ENCODE measurements around the gene IFT43. TPM values are rescaled to one million over a fixed set of nuclear protein-coding genes. Genes with fewer than 3 reads are reported as not detected.

IFT43 gene
- polyA plus RNA-seq, 1 experiment = 58.9 TPM

GRCh38 chr14:76086636-76087035 lies 101.1 kb downstream of the IFT43 start:
- POLR2A ChIA-PET = no interaction called here
- peaks cover 7% of the 10 kb centered on the region for H3K27me3 ChIP-seq (ENCODE audit: control insufficient read depth, insufficient read depth, low read length)
- no peak overlapping the region for H3K4me3 ChIP-seq (ENCODE audit: low read depth, low read length)
- TF ChIP-seq CTCF (IDR thresholded peaks at IDR 0.05; ENCODE audit: insufficient read depth, low read depth, low read length) = no peak
- DNase-seq (ENCODE audit: low read depth) = no peak
- CTCF ChIA-PET = interaction anchor here (0.5 to 1.6 kb wide), 2 partner anchors 21 to 36 kb away, joined by 3 to 4 read pairs; no protein-coding TSS in a partner anchor
- peaks cover 2% of the 10 kb centered on the region; the same call in 1 of the 2 replicates for H3K36me3 ChIP-seq (ENCODE audit: control insufficient read depth, insufficient read depth, low read length)

- ChIA-PET POLR2A (no interaction called here), CTCF (interaction anchor here (0.8 to 1.7 kb wide), 4 partner anchors 13 to 103 kb away, joined by 3 to 5 read pairs (median 4); partner anchors contain the start of gene IFT43)
- no peak for TF ChIP-seq CTCF (IDR thresholded peaks at IDR 0.05; ENCODE audit: insufficient read depth, low read depth, low read length)
- no peak for DNase-seq (ENCODE audit: low read depth)
- H3K27me3 ChIP-seq (ENCODE audit: control insufficient read depth, insufficient read depth, low read length) = peaks cover 7% of the 10 kb centered on the region
- no peak overlapping the region for H3K4me3 ChIP-seq (ENCODE audit: low read depth, low read length)
- peaks cover 2% of the 10 kb centered on the region; the same call in 1 of the 2 replicates for H3K36me3 ChIP-seq (ENCODE audit: control insufficient read depth, insufficient read depth, low read length)
Measured at GRCh38 chr14:76088326-76088725, 102.8 kb downstream of the IFT43 start.

DNA sequence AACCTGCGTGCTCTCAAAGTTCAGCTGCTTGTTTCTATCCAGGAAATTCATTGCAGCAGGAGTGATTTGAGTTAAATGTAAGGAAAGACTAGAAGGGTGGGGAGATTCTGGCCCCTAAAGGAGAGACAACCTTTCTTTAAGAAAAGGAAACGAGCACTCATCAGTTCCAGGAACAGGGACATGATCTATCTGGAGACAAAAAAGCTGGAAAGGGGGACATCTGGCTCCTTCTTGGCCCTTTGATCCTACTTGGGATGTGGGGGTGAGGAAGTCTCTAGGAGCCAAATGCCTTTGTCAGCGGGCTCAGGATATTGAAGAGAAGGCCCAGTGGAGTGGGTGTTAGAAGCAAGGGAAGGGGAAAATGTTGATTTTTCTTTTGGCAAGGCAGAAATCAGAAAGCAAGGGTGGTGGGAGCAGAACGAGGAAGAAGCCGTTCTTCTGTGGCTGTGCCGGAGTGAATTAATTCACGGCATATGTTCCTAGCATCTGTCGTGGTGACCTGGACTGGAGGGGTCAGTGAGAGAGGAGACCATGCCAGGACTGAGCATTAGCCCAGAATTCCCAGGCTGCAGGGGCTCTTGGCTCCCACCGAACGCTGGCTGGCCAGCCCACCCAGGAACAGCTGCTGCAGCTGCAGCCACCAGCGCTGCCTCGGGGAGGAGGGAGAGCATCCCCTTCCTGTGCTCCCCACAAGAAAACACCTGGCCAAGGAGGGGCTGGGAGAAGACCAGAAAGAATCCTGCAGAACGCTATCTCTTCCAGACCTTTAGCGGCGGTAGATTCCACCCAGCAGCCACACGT lies 103.4 kb downstream of the IFT43 start:
- TF ChIP-seq CTCF (IDR thresholded peaks at IDR 0.05; ENCODE audit: insufficient read depth, low read depth, low read length) = no peak
- ChIA-PET POLR2A (no interaction called here), CTCF (interaction anchor here (0.8 to 1.7 kb wide), 5 partner anchors 13 to 104 kb away, joined by 3 to 5 read pairs (median 4); partner anchors contain the start of gene IFT43)
- Histone ChIP-seq H3K27me3 (ENCODE audit: control insufficient read depth, insufficient read depth, low read length) (peaks cover 7% of the 10 kb centered on the region), H3K36me3 (ENCODE audit: control insufficient read depth, insufficient read depth, low read length) (peaks cover 2% of the 10 kb centered on the region; the same call in 1 of the 2 replicates), H3K4me3 (ENCODE audit: low read depth, low read length) (no peak overlapping the region)
- DNase-seq (ENCODE audit: low read depth) = no peak

GRCh38 chr14:76089575-76089974 lies 104.0 kb downstream of the IFT43 start:
- no peak overlapping the region for H3K4me3 ChIP-seq (ENCODE audit: low read depth, low read length)
- ChIA-PET POLR2A (no interaction called here), CTCF (interaction anchor here (1.1 to 1.7 kb wide), 4 partner anchors 14 to 48 kb away, joined by 3 to 5 read pairs (median 4); no protein-coding TSS in a partner anchor)

More at GRCh38 chr14:76089575-76089974, 104.0 kb downstream of the IFT43 start:
- Histone ChIP-seq H3K27me3 (ENCODE audit: control insufficient read depth, insufficient read depth, low read length) (peaks cover 7% of the 10 kb centered on the region), H3K36me3 (ENCODE audit: control insufficient read depth, insufficient read depth, low read length) (no peaks in the 10 kb centered on the region)
- TF ChIP-seq CTCF (IDR thresholded peaks at IDR 0.05; ENCODE audit: insufficient read depth, low read depth, low read length) = no peak
- DNase-seq (ENCODE audit: low read depth) = no peak
